ENCODE results near the gene GINM1.

GINM1 gene

DNA sequence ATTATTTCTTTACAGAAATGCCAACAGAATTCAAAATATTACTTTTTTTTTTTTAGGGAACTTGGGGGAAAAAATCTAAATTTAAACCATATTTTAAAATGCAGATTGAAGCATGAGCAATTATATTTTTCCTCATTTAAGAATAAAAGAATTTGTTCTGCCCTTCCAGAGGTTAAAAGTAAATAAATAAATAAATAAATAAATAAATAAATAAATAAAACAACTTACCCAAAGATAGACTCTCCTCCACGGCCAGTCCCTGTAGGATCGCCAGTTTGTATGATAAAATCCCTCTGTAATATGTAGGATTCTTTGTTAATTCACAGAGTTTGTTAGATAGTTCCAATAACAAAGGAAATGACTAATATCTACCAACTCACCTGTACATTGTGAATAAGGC is 25.0 kb upstream of the GINM1 start (continued):
- TF ChIP-seq, protein P1, sequence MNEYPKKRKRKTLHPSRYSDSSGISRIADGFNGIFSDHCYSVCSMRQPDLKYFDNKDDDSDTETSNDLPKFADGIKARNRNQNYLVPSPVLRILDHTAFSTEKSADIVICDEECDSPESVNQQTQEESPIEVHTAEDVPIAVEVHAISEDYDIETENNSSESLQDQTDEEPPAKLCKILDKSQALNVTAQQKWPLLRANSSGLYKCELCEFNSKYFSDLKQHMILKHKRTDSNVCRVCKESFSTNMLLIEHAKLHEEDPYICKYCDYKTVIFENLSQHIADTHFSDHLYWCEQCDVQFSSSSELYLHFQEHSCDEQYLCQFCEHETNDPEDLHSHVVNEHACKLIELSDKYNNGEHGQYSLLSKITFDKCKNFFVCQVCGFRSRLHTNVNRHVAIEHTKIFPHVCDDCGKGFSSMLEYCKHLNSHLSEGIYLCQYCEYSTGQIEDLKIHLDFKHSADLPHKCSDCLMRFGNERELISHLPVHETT (tag by site-specific recombination; IDR thresholded peaks at IDR 0.05) = no peak
- TF ChIP-seq, protein P2, sequence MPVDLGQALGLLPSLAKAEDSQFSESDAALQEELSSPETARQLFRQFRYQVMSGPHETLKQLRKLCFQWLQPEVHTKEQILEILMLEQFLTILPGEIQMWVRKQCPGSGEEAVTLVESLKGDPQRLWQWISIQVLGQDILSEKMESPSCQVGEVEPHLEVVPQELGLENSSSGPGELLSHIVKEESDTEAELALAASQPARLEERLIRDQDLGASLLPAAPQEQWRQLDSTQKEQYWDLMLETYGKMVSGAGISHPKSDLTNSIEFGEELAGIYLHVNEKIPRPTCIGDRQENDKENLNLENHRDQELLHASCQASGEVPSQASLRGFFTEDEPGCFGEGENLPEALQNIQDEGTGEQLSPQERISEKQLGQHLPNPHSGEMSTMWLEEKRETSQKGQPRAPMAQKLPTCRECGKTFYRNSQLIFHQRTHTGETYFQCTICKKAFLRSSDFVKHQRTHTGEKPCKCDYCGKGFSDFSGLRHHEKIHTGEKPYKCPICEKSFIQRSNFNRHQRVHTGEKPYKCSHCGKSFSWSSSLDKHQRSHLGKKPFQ (tag by site-specific recombination; IDR thresholded peaks at IDR 0.05) = 0 out of 2 replicates have a peak, but pooled peaks have one; percentile 9
- TF ChIP-seq ZNF610 (tag by site-specific recombination; IDR thresholded peaks at IDR 0.05; ENCODE audit: borderline replicate concordance) (no peak), TCF7L2 (IDR thresholded peaks at IDR 0.05; ENCODE audit: borderline replicate concordance, low read depth, low read length) (no peak), BCL11A (tag by site-specific recombination; IDR thresholded peaks at IDR 0.05; ENCODE audit: low read depth) (no peak), ZFP37 (tag by site-specific recombination; IDR thresholded peaks at IDR 0.05) (no peak), ZNF629 (tag by site-specific recombination; IDR thresholded peaks at IDR 0.05) (peak; percentile 49), ZNF48 (tag by site-specific recombination; IDR thresholded peaks at IDR 0.05) (no peak), ZBTB48 (tag by site-specific recombination; IDR thresholded peaks at IDR 0.05) (no peak), PRDM1 (tag by site-specific recombination; IDR thresholded peaks at IDR 0.05) (no peak), REPIN1 (tag by site-specific recombination; IDR thresholded peaks at IDR 0.05; ENCODE audit: low read depth) (no peak), ZNF623 (tag by site-specific recombination; IDR thresholded peaks at IDR 0.05) (peak; percentile 70), ZNF140 (tag by site-specific recombination; IDR thresholded peaks at IDR 0.05) (peak; percentile 92), ZNF274 (IDR thresholded peaks at IDR 0.05; ENCODE audit: low read length) (no peak), ZNF274 (tag by site-specific recombination; IDR thresholded peaks at IDR 0.05; ENCODE audit: borderline replicate concordance) (no peak), ZNF785 (tag by site-specific recombination; IDR thresholded peaks at IDR 0.05) (no peak), ZNF138 (tag by site-specific recombination; IDR thresholded peaks at IDR 0.05; ENCODE audit: borderline replicate concordance) (0 out of 2 replicates have a peak, but pooled peaks have one; percentile 67), GFI1B (tag by site-specific recombination; IDR thresholded peaks at IDR 0.05) (no peak), ZNF157 (tag by site-specific recombination; IDR thresholded peaks at IDR 0.05) (no peak), ZNF585B (tag by site-specific recombination; IDR thresholded peaks at IDR 0.05) (no peak), ZNF549 (tag by site-specific recombination; IDR thresholded peaks at IDR 0.05) (no peak), ZNF266 (tag by site-specific recombination; IDR thresholded peaks at IDR 0.05; ENCODE audit: low read depth) (peak; percentile 73; the same call in 1 of the 2 replicates), ZNF391 (tag by site-specific recombination; IDR thresholded peaks at IDR 0.05; ENCODE audit: borderline replicate concordance, low read depth) (no peak)
- TF ChIP-seq, protein P3, sequence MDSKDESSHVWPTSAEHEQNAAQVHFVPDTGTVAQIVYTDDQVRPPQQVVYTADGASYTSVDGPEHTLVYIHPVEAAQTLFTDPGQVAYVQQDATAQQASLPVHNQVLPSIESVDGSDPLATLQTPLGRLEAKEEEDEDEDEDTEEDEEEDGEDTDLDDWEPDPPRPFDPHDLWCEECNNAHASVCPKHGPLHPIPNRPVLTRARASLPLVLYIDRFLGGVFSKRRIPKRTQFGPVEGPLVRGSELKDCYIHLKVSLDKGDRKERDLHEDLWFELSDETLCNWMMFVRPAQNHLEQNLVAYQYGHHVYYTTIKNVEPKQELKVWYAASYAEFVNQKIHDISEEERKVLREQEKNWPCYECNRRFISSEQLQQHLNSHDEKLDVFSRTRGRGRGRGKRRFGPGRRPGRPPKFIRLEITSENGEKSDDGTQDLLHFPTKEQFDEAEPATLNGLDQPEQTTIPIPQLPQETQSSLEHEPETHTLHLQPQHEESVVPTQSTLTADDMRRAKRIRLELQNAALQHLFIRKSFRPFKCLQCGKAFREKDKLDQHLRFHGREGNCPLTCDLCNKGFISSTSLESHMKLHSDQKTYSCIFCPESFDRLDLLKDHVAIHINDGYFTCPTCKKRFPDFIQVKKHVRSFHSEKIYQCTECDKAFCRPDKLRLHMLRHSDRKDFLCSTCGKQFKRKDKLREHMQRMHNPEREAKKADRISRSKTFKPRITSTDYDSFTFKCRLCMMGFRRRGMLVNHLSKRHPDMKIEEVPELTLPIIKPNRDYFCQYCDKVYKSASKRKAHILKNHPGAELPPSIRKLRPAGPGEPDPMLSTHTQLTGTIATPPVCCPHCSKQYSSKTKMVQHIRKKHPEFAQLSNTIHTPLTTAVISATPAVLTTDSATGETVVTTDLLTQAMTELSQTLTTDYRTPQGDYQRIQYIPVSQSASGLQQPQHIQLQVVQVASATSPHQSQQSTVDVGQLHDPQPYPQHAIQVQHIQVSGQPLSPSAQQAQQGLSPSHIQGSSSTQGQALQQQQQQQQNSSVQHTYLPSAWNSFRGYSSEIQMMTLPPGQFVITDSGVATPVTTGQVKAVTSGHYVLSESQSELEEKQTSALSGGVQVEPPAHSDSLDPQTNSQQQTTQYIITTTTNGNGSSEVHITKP (tag by site-specific recombination; IDR thresholded peaks at IDR 0.05) = no peak
- TF ChIP-seq, protein P4, sequence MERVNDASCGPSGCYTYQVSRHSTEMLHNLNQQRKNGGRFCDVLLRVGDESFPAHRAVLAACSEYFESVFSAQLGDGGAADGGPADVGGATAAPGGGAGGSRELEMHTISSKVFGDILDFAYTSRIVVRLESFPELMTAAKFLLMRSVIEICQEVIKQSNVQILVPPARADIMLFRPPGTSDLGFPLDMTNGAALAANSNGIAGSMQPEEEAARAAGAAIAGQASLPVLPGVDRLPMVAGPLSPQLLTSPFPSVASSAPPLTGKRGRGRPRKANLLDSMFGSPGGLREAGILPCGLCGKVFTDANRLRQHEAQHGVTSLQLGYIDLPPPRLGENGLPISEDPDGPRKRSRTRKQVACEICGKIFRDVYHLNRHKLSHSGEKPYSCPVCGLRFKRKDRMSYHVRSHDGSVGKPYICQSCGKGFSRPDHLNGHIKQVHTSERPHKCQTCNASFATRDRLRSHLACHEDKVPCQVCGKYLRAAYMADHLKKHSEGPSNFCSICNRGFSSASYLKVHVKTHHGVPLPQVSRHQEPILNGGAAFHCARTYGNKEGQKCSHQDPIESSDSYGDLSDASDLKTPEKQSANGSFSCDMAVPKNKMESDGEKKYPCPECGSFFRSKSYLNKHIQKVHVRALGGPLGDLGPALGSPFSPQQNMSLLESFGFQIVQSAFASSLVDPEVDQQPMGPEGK (tag by site-specific recombination; IDR thresholded peaks at IDR 0.05) = no peak
- TF ChIP-seq, protein P5, sequence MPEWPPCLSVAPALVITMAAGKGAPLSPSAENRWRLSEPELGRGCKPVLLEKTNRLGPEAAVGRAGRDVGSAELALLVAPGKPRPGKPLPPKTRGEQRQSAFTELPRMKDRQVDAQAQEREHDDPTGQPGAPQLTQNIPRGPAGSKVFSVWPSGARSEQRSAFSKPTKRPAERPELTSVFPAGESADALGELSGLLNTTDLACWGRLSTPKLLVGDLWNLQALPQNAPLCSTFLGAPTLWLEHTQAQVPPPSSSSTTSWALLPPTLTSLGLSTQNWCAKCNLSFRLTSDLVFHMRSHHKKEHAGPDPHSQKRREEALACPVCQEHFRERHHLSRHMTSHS (tag by site-specific recombination; IDR thresholded peaks at IDR 0.05) = no peak
- TF ChIP-seq, protein P6, sequence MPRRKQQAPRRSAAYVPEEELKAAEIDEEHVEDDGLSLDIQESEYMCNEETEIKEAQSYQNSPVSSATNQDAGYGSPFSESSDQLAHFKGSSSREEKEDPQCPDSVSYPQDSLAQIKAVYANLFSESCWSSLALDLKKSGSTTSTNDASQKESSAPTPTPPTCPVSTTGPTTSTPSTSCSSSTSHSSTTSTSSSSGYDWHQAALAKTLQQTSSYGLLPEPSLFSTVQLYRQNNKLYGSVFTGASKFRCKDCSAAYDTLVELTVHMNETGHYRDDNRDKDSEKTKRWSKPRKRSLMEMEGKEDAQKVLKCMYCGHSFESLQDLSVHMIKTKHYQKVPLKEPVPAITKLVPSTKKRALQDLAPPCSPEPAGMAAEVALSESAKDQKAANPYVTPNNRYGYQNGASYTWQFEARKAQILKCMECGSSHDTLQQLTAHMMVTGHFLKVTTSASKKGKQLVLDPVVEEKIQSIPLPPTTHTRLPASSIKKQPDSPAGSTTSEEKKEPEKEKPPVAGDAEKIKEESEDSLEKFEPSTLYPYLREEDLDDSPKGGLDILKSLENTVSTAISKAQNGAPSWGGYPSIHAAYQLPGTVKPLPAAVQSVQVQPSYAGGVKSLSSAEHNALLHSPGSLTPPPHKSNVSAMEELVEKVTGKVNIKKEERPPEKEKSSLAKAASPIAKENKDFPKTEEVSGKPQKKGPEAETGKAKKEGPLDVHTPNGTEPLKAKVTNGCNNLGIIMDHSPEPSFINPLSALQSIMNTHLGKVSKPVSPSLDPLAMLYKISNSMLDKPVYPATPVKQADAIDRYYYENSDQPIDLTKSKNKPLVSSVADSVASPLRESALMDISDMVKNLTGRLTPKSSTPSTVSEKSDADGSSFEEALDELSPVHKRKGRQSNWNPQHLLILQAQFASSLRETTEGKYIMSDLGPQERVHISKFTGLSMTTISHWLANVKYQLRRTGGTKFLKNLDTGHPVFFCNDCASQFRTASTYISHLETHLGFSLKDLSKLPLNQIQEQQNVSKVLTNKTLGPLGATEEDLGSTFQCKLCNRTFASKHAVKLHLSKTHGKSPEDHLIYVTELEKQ (tag by site-specific recombination; IDR thresholded peaks at IDR 0.05; ENCODE audit: borderline replicate concordance) = no peak
